H9 (cell line): ENCODE measurements around the gene TXNRD1. TPM values are rescaled to one million over a fixed set of nuclear protein-coding genes. Genes with fewer than 3 reads are reported as not detected.

ENCODE experiments used
- DNase-seq: peaks from one replicate; pipeline ENCODE4 v3.0.0-alpha.2; 2017
- H2AFZ ChIP-seq: one replicate; pipeline ENCODE4 v1.6.1; 2013; ENCODE audit warnings: mild to moderate bottlenecking, low read length, control low read depth, moderate library complexity
- H2AK5ac ChIP-seq: 2 replicates; pipeline ENCODE4 v1.6.1; 2013; ENCODE audit warnings: low read length, control low read depth, mixed read lengths; ENCODE audit not compliant: insufficient read length
- H2BK120ac ChIP-seq: one replicate; pipeline ENCODE4 v1.6.1; 2013; ENCODE audit warnings: low read depth, mild to moderate bottlenecking, low read length, control low read depth, inconsistent platforms; ENCODE audit not compliant: poor library complexity, severe bottlenecking
- H2BK12ac ChIP-seq: 2 replicates; pipeline ENCODE4 v1.6.1; 2013; ENCODE audit warnings: low read length, control low read depth, mixed read lengths, low read depth; ENCODE audit not compliant: insufficient read length
- H2BK15ac ChIP-seq: 2 replicates; pipeline ENCODE4 v1.6.1; 2013; ENCODE audit warnings: low read depth, low read length, control low read depth
- H2BK20ac ChIP-seq: one replicate; pipeline ENCODE4 v1.6.1; 2013; ENCODE audit warnings: low read depth, mild to moderate bottlenecking, low read length, control low read depth, inconsistent platforms; ENCODE audit not compliant: poor library complexity, severe bottlenecking
- H2BK5ac ChIP-seq: 2 replicates; pipeline ENCODE4 v1.6.1; 2013; ENCODE audit warnings: low read length, control low read depth, mixed read lengths; ENCODE audit not compliant: insufficient read length
- H3K14ac ChIP-seq: 2 replicates; pipeline ENCODE4 v1.6.1; 2013; ENCODE audit warnings: low read length, control low read depth; ENCODE audit not compliant: insufficient read depth
- H3K18ac ChIP-seq: 2 replicates; pipeline ENCODE4 v1.6.1; 2013; ENCODE audit warnings: low read depth, mild to moderate bottlenecking, mixed read lengths, low read length, control low read depth; ENCODE audit not compliant: insufficient read length
- H3K23ac ChIP-seq: 2 replicates; pipeline ENCODE4 v1.6.1; 2013; ENCODE audit warnings: low read length, control low read depth, mixed read lengths, low read depth; ENCODE audit not compliant: insufficient read length
- H3K23me2 ChIP-seq: 2 replicates; pipeline ENCODE4 v1.6.1; 2013; ENCODE audit warnings: low read depth, mild to moderate bottlenecking, mixed read lengths, low read length, control low read depth; ENCODE audit not compliant: insufficient read length, poor library complexity, severe bottlenecking
- H3K27ac ChIP-seq: 2 replicates; pipeline ENCODE4 v1.5.1; 2013; ENCODE audit warnings: low read length, control low read depth, mixed read lengths, low read depth; ENCODE audit not compliant: insufficient read length
- H3K27me3 ChIP-seq: 2 replicates; pipeline ENCODE4 v1.6.1; 2013; ENCODE audit warnings: low read length, control low read depth, inconsistent platforms; ENCODE audit not compliant: insufficient read depth
- H3K4ac ChIP-seq: 2 replicates; pipeline ENCODE4 v1.6.1; 2013; ENCODE audit warnings: low read depth, mild to moderate bottlenecking, control low read depth, inconsistent platforms, low read length, moderate library complexity
- H3K4me1 ChIP-seq: 2 replicates; pipeline ENCODE4 v1.6.1; 2013; ENCODE audit warnings: low read length, control low read depth, inconsistent platforms; ENCODE audit not compliant: insufficient read depth
- H3K4me2 ChIP-seq: 2 replicates; pipeline ENCODE4 v1.6.1; 2013; ENCODE audit warnings: low read length, control low read depth, mixed read lengths; ENCODE audit not compliant: insufficient read length, insufficient read depth
- H3K56ac ChIP-seq: 2 replicates; pipeline ENCODE4 v1.6.1; 2013; ENCODE audit warnings: low read depth, mild to moderate bottlenecking, mixed read lengths, low read length, control low read depth; ENCODE audit not compliant: insufficient read length
- H3K79me1 ChIP-seq: 2 replicates; pipeline ENCODE4 v1.6.1; 2013; ENCODE audit warnings: low read depth, mild to moderate bottlenecking, moderate library complexity, low read length, control low read depth, inconsistent platforms; ENCODE audit not compliant: insufficient read depth, poor library complexity, severe bottlenecking
- H3K79me2 ChIP-seq: 2 replicates; pipeline ENCODE4 v1.6.1; 2013; ENCODE audit warnings: low read length, control low read depth, inconsistent platforms; ENCODE audit not compliant: insufficient read depth
- H3K9ac ChIP-seq: 2 replicates; pipeline ENCODE4 v1.6.1; 2013; ENCODE audit warnings: low read length, control low read depth, mixed read lengths; ENCODE audit not compliant: insufficient read length; ENCODE audit errors: extremely low read depth
- H3K9me3 ChIP-seq: one replicate; pipeline ENCODE4 v1.6.1; 2013; ENCODE audit warnings: low read depth, low read length, inconsistent platforms; ENCODE audit not compliant: control insufficient read depth
- H3T11ph ChIP-seq: one replicate; pipeline ENCODE4 v1.6.1; 2013; ENCODE audit warnings: mild to moderate bottlenecking, low read length, control low read depth, inconsistent platforms
- H4K20me1 ChIP-seq: one replicate; pipeline ENCODE4 v1.6.1; 2013; ENCODE audit not compliant: control insufficient read depth, insufficient read length, insufficient read depth
- H4K5ac ChIP-seq: 2 replicates; pipeline ENCODE4 v1.6.1; 2013; ENCODE audit warnings: low read depth, mild to moderate bottlenecking, mixed read lengths, low read length, control low read depth; ENCODE audit not compliant: insufficient read length
- H4K8ac ChIP-seq: replicated peaks from 2 replicates; pipeline ENCODE4 v1.6.1; 2013; ENCODE audit warnings: low read length, control low read depth, mixed read lengths, low read depth; ENCODE audit not compliant: insufficient read length
- H4K91ac ChIP-seq: 2 replicates; pipeline ENCODE4 v1.6.1; 2013; ENCODE audit warnings: low read depth, mild to moderate bottlenecking, moderate library complexity, mixed read lengths, low read length, control low read depth; ENCODE audit not compliant: insufficient read length
- H3K27ac Mint-ChIP-seq, 3 experiments: 2 replicates in 2 of 3; 3 replicates in 1 of 3; pipeline ENCODE4 v1.8.0; 2020 to 2021; ENCODE audit warnings: mixed read lengths in 3 of 3, mild to moderate bottlenecking in 1 of 3, moderate library complexity in 1 of 3
- H3K27me3 Mint-ChIP-seq: 2 replicates; pipeline ENCODE4 v1.8.0; 2021; ENCODE audit warnings: low read depth, mild to moderate bottlenecking, moderate library complexity, mixed read lengths
- H3K36me3 Mint-ChIP-seq, 3 experiments: 2 replicates in 2 of 3; 3 replicates in 1 of 3; pipeline ENCODE4 v1.8.0; 2020 to 2021; ENCODE audit warnings: low read depth in 3 of 3, mixed read lengths in 3 of 3; ENCODE audit not compliant: insufficient read depth in 1 of 3
- H3K4me1 Mint-ChIP-seq, 2 experiments: 2 replicates each; pipeline ENCODE4 v1.8.0; 2020; ENCODE audit warnings: mixed read lengths in 2 of 2
- H3K4me3 Mint-ChIP-seq, 2 experiments: 2 replicates in 1 of 2; 3 replicates in 1 of 2; pipeline ENCODE4 v1.8.0; 2020 to 2021; ENCODE audit warnings: mild to moderate bottlenecking in 2 of 2, mixed read lengths in 2 of 2, moderate library complexity in 1 of 2
- H3K9me3 Mint-ChIP-seq, 2 experiments: 2 replicates in 1 of 2; 3 replicates in 1 of 2; pipeline ENCODE4 v1.8.0; 2020; ENCODE audit warnings: mild to moderate bottlenecking in 2 of 2, mixed read lengths in 2 of 2, moderate library complexity in 1 of 2
- total RNA-seq: library from RNA; stranded (reverse); gene quantifications from 2 replicates; pipeline ENCODE4 v1.2.1, GENCODE V29; 2021
- TF ChIP-seq, protein P1 (sequence below): fragments of 200-600 bp; sonication (generic); conservative IDR thresholded peaks from 3 replicates; pipeline ENCODE4 v1.8.0; 2021; ENCODE audit warnings: antibody characterized with exemption, mild to moderate bottlenecking

Gene TXNRD1
- total RNA-seq, 1 experiment from 2014 or later: 100 TPM

DNA sequence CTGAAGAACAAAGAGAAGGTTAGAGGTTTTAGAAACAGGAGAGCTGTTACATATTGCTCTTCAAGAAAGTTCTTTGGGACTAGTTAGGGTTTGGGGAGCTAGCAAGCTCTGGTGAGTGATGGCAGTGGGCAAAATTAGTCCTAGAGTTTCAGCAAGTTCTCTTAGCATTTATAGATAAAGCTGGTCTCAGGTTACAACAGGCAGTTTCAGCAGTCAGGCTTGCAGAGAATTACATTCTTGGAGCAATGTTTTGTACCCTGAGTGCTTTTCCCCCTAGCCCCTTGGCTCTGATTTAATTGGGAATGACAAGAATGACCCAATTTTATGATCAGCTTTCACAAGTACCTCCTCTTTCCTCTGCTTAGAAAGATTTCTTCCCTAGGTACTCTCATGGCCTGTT is 66.5 kb downstream of the TXNRD1 start:
- no peak overlapping the region for H3K27ac ChIP-seq
- H3K9me3 ChIP-seq: no peaks in the 10 kb centered on the region
- no peaks in the 10 kb centered on the region for H4K20me1 ChIP-seq
- Mint-ChIP-seq H3K27ac (no peak overlapping the region), H3K9me3 (peaks cover 2 to 3% of the 10 kb centered on the region in 2 experiments; a peak in 3 of 5 replicates), H3K36me3 (no peaks in the 10 kb centered on the region), H3K4me3 (no peak overlapping the region), H3K4me1 (peaks cover 19 to 26% of the 10 kb centered on the region in 2 experiments), H3K27me3 (peaks cover 4% of the 10 kb centered on the region; the same call in 1 of the 2 replicates)
- H4K8ac ChIP-seq: no peak overlapping the region
- H3K23ac ChIP-seq: no peak overlapping the region
- no peak overlapping the region for H4K5ac ChIP-seq
- H3K14ac ChIP-seq: no peak overlapping the region
- no peak overlapping the region for H2BK12ac ChIP-seq
- no peak overlapping the region for H3K9ac ChIP-seq
- no peaks in the 10 kb centered on the region for H3K79me1 ChIP-seq
- H2AFZ ChIP-seq: no peak overlapping the region
- TF ChIP-seq, protein P1, sequence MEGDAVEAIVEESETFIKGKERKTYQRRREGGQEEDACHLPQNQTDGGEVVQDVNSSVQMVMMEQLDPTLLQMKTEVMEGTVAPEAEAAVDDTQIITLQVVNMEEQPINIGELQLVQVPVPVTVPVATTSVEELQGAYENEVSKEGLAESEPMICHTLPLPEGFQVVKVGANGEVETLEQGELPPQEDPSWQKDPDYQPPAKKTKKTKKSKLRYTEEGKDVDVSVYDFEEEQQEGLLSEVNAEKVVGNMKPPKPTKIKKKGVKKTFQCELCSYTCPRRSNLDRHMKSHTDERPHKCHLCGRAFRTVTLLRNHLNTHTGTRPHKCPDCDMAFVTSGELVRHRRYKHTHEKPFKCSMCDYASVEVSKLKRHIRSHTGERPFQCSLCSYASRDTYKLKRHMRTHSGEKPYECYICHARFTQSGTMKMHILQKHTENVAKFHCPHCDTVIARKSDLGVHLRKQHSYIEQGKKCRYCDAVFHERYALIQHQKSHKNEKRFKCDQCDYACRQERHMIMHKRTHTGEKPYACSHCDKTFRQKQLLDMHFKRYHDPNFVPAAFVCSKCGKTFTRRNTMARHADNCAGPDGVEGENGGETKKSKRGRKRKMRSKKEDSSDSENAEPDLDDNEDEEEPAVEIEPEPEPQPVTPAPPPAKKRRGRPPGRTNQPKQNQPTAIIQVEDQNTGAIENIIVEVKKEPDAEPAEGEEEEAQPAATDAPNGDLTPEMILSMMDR: no peak
- H2BK20ac ChIP-seq: no peak overlapping the region
- H3K56ac ChIP-seq: no peak overlapping the region
- no peak overlapping the region for H3K4me2 ChIP-seq
- H2BK5ac ChIP-seq: no peak overlapping the region
- H3K18ac ChIP-seq: no peak overlapping the region
- H3T11ph ChIP-seq: no peak overlapping the region
- H2BK15ac ChIP-seq: no peak overlapping the region
- H3K4me1 ChIP-seq: peaks cover 5% of the 10 kb centered on the region; the same call in 1 of the 2 replicates
- no peaks in the 10 kb centered on the region for H3K23me2 ChIP-seq
- DNase-seq: no peak
- no peak overlapping the region for H2BK120ac ChIP-seq
- H3K27me3 ChIP-seq: no peaks in the 10 kb centered on the region
- H4K91ac ChIP-seq: no peak overlapping the region
- no peak overlapping the region for H3K4ac ChIP-seq
- no peaks in the 10 kb centered on the region for H3K79me2 ChIP-seq
- H2AK5ac ChIP-seq: no peak overlapping the region
